Ishikawa (cell line): Measurements from ENCODE around the gene MYL2.
A peak's percentile ranks its signal among the peaks of the same experiment; 100 is the strongest.

Experiments used
- CEBPB ChIP-seq: IDR thresholded peaks from 2 replicates; pipeline ENCODE4 v1.6.1; 2012
- CREB1 ChIP-seq: IDR thresholded peaks from 2 replicates; pipeline ENCODE4 v1.6.1; 2012; ENCODE audit warnings: low read depth
- EGR1 ChIP-seq: IDR thresholded peaks from 2 replicates; pipeline ENCODE4 v1.6.1; 2012
- EP300 ChIP-seq: IDR thresholded peaks from 2 replicates; pipeline ENCODE4 v1.6.1; 2012; ENCODE audit warnings: borderline replicate concordance
- FOXM1 ChIP-seq: IDR thresholded peaks from 2 replicates; pipeline ENCODE4 v1.6.1; 2012; ENCODE audit warnings: low read depth, borderline replicate concordance
- MAX ChIP-seq: IDR thresholded peaks from 2 replicates; pipeline ENCODE4 v1.6.1; 2012
- NFIC ChIP-seq: IDR thresholded peaks from 2 replicates; pipeline ENCODE4 v1.6.1; 2012
- RAD21 ChIP-seq: IDR thresholded peaks from 2 replicates; pipeline ENCODE4 v1.6.1; 2012; ENCODE audit warnings: low read depth
- REST ChIP-seq: IDR thresholded peaks from 2 replicates; pipeline ENCODE4 v1.6.1; 2012; ENCODE audit warnings: low read depth, mild to moderate bottlenecking
- TAF1 ChIP-seq: IDR thresholded peaks from 2 replicates; pipeline ENCODE4 v1.6.1; 2012; ENCODE audit warnings: low read depth, mild to moderate bottlenecking
- TCF12 ChIP-seq: IDR thresholded peaks from 2 replicates; pipeline ENCODE4 v1.6.1; 2012; ENCODE audit warnings: low read depth
- TEAD4 ChIP-seq: IDR thresholded peaks from 2 replicates; pipeline ENCODE4 v1.6.1; 2012
- USF1 ChIP-seq: IDR thresholded peaks from 2 replicates; pipeline ENCODE4 v1.6.1; 2012
- YY1 ChIP-seq: IDR thresholded peaks from 2 replicates; pipeline ENCODE4 v1.6.1; 2012; ENCODE audit warnings: low read depth
- ZBTB7A ChIP-seq: IDR thresholded peaks from 2 replicates; pipeline ENCODE4 v1.6.1; 2012; ENCODE audit warnings: low read depth

MYL2 gene

GRCh38 chr12:110920324-110920910, at the start of gene MYL2:
Gene MYL2, minus strand, starts transcription at chr12:110920579. Its CDS starts 50 bp downstream, at chr12:110920529.
- no peak for TF ChIP-seq TAF1
- no peak for TF ChIP-seq NFIC
- no peak for TF ChIP-seq REST
- no peak for TF ChIP-seq YY1
- TF ChIP-seq RAD21, result no peak
- no peak for TF ChIP-seq USF1
- no peak for TF ChIP-seq CREB1
- no peak for TF ChIP-seq ZBTB7A
- no peak for TF ChIP-seq MAX
- TF ChIP-seq FOXM1, result no peak
- no peak for TF ChIP-seq TCF12
- TF ChIP-seq TEAD4, result no peak
- TF ChIP-seq CEBPB, result no peak
- no peak for TF ChIP-seq EGR1

GRCh38 chr12:110966081-110966760, 45.8 kb upstream of the MYL2 start:
- TF ChIP-seq TAF1, result no peak
- no peak for TF ChIP-seq CEBPB
- TF ChIP-seq TEAD4, result no peak
- no peak for TF ChIP-seq REST

- no peak for TF ChIP-seq EP300
- no peak for TF ChIP-seq TAF1
- peak; percentile 39; the same call in 1 of the 2 replicates for TF ChIP-seq USF1
- TF ChIP-seq CEBPB, result no peak
- no peak for TF ChIP-seq TEAD4
Measured at GRCh38 chr12:110965574-110965973, 45.2 kb upstream of the MYL2 start.

GRCh38 chr12:110960795-110961194, 40.4 kb upstream of the MYL2 start:
- TF ChIP-seq TCF12 (no peak), TAF1 (no peak), FOXM1 (no peak), USF1 (no peak), CREB1 (no peak), EP300 (no peak), TEAD4 (no peak), RAD21 (no peak), MAX (no peak), NFIC (no peak), ZBTB7A (no peak), EGR1 (no peak), REST (no peak), CEBPB (no peak), YY1 (no peak)
